ENCODE data around the gene LCN2. TPM values are rescaled to one million over a fixed set of nuclear protein-coding genes. Genes with fewer than 3 reads are reported as not detected.
A peak's percentile ranks its signal among the peaks of the same experiment; 100 is the strongest.
"Not testable (repeated sequence)": the region's sequence is repeated elsewhere in the genome, so short reads cannot be mapped to it uniquely, and the experiment has no call there.

LCN2 gene
- polyA plus RNA-seq, 3 donors from 2014 or later, result 0.44 to 0.66 TPM; not detected in 1

GRCh38 chr9:128127990-128128835 lies 21.0 kb upstream of the LCN2 start:
- Mint-ChIP-seq H3K36me3 (no peaks in the 10 kb centered on the region), H3K4me1 (peaks cover 34 to 42% of the 10 kb centered on the region in 2 donors), H3K27ac (peak overlapping the region; percentile 97 to 99 (median 98)), H3K27me3 (ENCODE audit: low read depth in 3 of 3) (peaks cover 7 to 17% (median 9%) of the 10 kb centered on the region in 3 donors), H3K4me3 (peak overlapping the region; percentile 95 to 99 (median 99)), H3K9me3 (no peaks in the 10 kb centered on the region)
- peak; percentile 91 to 94 (median 93) for DNase-seq

DNA sequence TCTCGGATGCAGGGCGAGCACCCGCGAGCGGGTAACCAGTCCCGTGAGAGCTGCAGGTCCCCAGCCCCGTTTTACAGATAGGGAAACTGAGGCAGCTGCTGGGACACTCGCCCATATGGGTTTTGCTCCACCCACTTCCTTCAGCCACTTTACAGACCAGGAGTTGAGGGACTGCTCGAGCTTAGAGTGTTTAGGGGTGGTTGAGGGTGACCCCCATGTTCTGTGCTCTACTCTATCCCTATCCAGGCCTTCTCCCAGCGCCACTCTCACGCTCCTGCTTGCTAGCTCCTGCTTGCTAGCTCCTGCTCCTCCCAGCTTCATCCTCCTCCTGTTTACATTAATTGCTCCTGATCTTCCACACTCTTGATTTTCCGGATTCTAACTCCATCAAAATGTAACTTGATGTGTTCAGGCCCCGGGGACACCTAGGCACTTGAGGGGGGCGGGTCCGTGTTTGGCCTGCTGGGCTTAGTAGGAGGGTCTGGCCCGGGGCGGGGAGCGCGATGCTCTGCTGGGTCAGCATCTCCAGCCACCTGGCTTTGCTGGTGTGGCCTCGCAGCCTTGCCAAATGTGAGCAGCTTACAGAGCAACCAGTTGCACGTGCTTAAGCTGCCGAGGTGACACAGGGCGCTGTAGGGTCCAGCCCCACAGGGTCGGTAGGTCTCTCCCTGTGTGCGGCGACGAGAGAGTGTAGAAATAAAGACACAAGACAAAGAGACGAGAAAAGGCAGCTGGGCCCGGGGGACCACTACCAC lies 20.2 kb upstream of the LCN2 start:
- peaks cover 9 to 17% (median 9%) of the 10 kb centered on the region in 3 donors for H3K27me3 Mint-ChIP-seq (ENCODE audit: low read depth in 3 of 3)
- no peaks in the 10 kb centered on the region for H3K9me3 Mint-ChIP-seq
- peak overlapping the region; percentile 95 to 99 (median 99) for H3K4me3 Mint-ChIP-seq
- DNase-seq, result no peak
- H3K4me1 Mint-ChIP-seq, result peaks cover 34 to 42% of the 10 kb centered on the region in 2 donors
- H3K27ac Mint-ChIP-seq, result peak overlapping the region; percentile 87 to 99 (median 98)
- H3K36me3 Mint-ChIP-seq, result no peaks in the 10 kb centered on the region

- Mint-ChIP-seq H3K4me3 (peak overlapping the region; percentile 82 to 99 (median 95)), H3K27me3 (ENCODE audit: low read depth in 3 of 3) (peaks cover 9 to 17% (median 9%) of the 10 kb centered on the region in 3 donors), H3K4me1 (peaks cover 30 to 36% of the 10 kb centered on the region in 2 donors), H3K27ac (peak overlapping the region in 4 of 6 donors; percentile 47 to 89 (median 78))
- H3K36me3 Mint-ChIP-seq, H3K9me3 Mint-ChIP-seq: not testable (repeated sequence)
- DNase-seq, result peak; percentile 39 to 47 (median 41)
Measured at GRCh38 chr9:128129976-128130590, 19.2 kb upstream of the LCN2 start.

GRCh38 chr9:128130651-128131050 lies 18.6 kb upstream of the LCN2 start:
- H3K9me3 Mint-ChIP-seq, H3K4me3 Mint-ChIP-seq, DNase-seq, H3K27ac Mint-ChIP-seq, H3K36me3 Mint-ChIP-seq: not testable (repeated sequence)
- H3K27me3 Mint-ChIP-seq (ENCODE audit: low read depth in 3 of 3), result peaks cover 8 to 16% (median 9%) of the 10 kb centered on the region in 3 donors
- peaks cover 25 to 31% of the 10 kb centered on the region in 2 donors for H3K4me1 Mint-ChIP-seq

DNA sequence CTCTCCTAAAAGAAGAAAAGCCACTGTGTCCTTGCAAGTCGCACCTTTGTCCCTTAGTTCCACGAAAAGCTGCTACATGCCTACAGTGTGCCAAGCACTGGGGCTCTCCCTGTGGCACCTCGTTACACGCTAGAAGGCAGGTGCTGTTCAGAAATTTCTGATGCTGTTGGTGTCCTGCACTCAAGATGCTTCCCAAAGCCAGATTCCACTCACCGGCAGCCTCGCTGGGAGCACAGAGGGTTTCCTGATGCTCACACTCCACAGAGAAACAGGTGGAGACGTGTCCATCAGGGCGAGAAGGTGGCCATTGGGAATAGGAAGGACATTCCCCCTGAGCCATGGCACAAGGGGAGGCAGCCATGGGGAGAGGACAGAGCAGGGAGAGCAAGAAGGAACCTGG lies 17.9 kb upstream of the LCN2 start:
- H3K4me1 Mint-ChIP-seq, result peaks cover 18 to 24% of the 10 kb centered on the region in 2 donors
- not testable (repeated sequence) for H3K27ac Mint-ChIP-seq, H3K4me3 Mint-ChIP-seq, H3K36me3 Mint-ChIP-seq, H3K9me3 Mint-ChIP-seq, DNase-seq
- peaks cover 7 to 16% (median 9%) of the 10 kb centered on the region in 3 donors for H3K27me3 Mint-ChIP-seq (ENCODE audit: low read depth in 3 of 3)

- DNase-seq, H3K27ac Mint-ChIP-seq, H3K36me3 Mint-ChIP-seq, H3K4me3 Mint-ChIP-seq, H3K9me3 Mint-ChIP-seq: not testable (repeated sequence)
- peaks cover 16 to 22% of the 10 kb centered on the region in 2 donors for H3K4me1 Mint-ChIP-seq
- H3K27me3 Mint-ChIP-seq (ENCODE audit: low read depth in 3 of 3), result peaks cover 7 to 16% (median 9%) of the 10 kb centered on the region in 3 donors
Measured at GRCh38 chr9:128132139-128132538, 17.1 kb upstream of the LCN2 start.

DNA sequence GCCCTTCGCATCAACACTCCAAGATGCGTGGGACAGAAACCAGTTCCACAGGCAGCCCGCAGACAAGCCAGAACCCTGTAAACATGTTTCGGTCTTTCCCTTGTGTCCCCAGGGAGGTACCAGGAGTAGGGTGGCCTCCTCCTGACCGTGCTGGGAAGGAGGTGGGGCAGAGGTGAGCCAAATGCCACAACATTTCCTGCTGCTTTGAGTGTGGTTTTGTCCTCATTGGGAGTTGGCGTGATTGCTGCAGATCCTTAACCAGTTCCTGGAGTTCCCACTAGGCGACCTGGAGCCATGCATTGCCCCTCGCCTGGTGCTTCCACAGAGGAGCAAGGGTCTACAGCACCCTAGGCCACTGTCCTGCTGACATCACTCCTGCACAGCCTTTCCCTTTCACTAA lies 13.7 kb upstream of the LCN2 start:
- not testable (repeated sequence) for DNase-seq; H3K9me3 Mint-ChIP-seq; H3K4me1 Mint-ChIP-seq; H3K36me3 Mint-ChIP-seq; H3K4me3 Mint-ChIP-seq; H3K27ac Mint-ChIP-seq; H3K27me3 Mint-ChIP-seq (ENCODE audit: low read depth in 3 of 3)

GRCh38 chr9:128136816-128137793 lies 12.1 kb upstream of the LCN2 start:
- Mint-ChIP-seq H3K27ac (peak overlapping the region in 1 of 6 donors; percentile 35), H3K4me3 (no peak overlapping the region), H3K27me3 (ENCODE audit: low read depth in 3 of 3) (peaks cover 2 to 3% (median 2%) of the 10 kb centered on the region in 3 donors), H3K9me3 (no peaks in the 10 kb centered on the region), H3K4me1 (no peaks in the 10 kb centered on the region), H3K36me3 (no peaks in the 10 kb centered on the region)
- no peak for DNase-seq

DNA sequence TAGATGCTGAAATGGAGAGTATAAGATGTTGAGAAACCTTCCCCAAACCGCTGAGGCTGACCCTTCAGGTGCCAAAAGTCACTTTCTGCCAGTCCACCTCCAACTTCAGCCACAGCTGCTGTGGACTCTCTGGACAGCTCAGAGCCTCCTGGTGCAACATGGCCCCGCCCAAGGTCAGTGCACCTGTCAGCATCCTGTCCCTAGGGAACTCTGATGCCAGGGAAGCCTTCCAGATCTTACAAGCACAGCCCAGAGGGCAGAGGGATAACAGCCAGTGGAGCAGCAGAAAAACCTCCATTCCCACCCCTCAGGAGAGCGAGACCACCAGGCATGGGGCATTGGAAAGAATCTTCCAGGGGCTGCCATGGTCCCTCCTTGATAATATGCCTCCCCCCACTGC lies 11.3 kb upstream of the LCN2 start:
- no peak overlapping the region for H3K27ac Mint-ChIP-seq
- H3K4me3 Mint-ChIP-seq, result no peak overlapping the region
- no peaks in the 10 kb centered on the region for H3K36me3 Mint-ChIP-seq

GRCh38 chr9:128139621-128140020 lies 9.6 kb upstream of the LCN2 start:
- Mint-ChIP-seq H3K27me3 (ENCODE audit: low read depth in 3 of 3) (peaks cover 0 to 2% (median 0%) of the 10 kb centered on the region in 3 donors), H3K4me1 (no peaks in the 10 kb centered on the region), H3K36me3 (no peaks in the 10 kb centered on the region), H3K4me3 (no peak overlapping the region), H3K27ac (no peak overlapping the region), H3K9me3 (no peaks in the 10 kb centered on the region)
- no peak for DNase-seq

More for the DNA sequence above, 11.3 kb upstream of the LCN2 start:
- Mint-ChIP-seq H3K4me1 (no peaks in the 10 kb centered on the region), H3K27me3 (ENCODE audit: low read depth in 3 of 3) (peaks cover 0 to 2% (median 2%) of the 10 kb centered on the region in 3 donors), H3K9me3 (no peaks in the 10 kb centered on the region)
- no peak for DNase-seq

- no peak overlapping the region for H3K27ac Mint-ChIP-seq
- H3K36me3 Mint-ChIP-seq, result no peaks in the 10 kb centered on the region
- H3K27me3 Mint-ChIP-seq (ENCODE audit: low read depth in 3 of 3), result peaks cover 0 to 2% (median 0%) of the 10 kb centered on the region in 3 donors
- H3K4me1 Mint-ChIP-seq, result no peaks in the 10 kb centered on the region
- no peak for DNase-seq
- H3K4me3 Mint-ChIP-seq, result no peak overlapping the region
- no peaks in the 10 kb centered on the region for H3K9me3 Mint-ChIP-seq
Measured at GRCh38 chr9:128141604-128142003, 7.6 kb upstream of the LCN2 start.

DNA sequence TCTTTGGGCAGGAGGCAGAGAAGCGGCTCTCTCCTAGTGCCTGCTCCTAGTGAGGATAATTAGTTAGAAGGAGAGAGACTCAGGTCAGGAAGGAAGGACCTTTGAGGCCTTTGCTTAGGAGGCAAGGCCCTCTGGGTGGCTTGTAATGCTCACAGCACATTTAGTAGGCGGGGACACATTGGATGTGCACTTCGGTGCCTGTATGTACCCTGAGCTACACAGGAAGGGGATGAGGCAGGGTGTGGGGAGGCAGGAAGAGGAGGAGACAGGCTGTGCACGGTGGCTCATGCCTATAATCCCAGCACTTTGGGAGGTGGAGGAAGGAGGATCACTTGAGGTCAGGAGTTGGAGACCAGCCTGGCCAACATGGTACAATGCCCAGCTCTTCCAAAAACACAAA lies 7.2 kb upstream of the LCN2 start:
- DNase-seq, result no peak

DNA sequence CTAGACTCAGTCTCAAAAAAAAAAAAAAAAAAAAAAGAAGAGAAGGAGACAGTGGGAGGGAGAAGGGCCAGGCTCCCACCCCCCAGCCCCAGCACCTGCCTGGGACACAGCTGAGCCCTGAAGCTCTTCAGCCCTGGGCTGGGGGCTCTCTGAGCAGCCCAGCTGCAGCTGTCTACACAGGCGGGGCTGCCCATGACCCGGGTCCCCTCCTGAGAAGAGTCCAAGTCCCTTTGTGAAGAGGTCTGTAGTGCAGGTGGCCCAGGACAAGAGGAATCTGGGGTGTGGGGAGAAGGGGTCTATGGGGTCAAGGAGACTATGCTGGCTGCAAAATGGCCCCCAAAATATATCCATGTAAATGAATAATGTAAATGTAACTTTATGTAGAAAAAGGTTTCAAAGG lies 6.7 kb upstream of the LCN2 start:
- Mint-ChIP-seq H3K27me3 (ENCODE audit: low read depth in 3 of 3) (peaks cover 0 to 2% (median 0%) of the 10 kb centered on the region in 3 donors), H3K4me3 (no peak overlapping the region), H3K9me3 (no peaks in the 10 kb centered on the region), H3K4me1 (no peaks in the 10 kb centered on the region), H3K36me3 (no peaks in the 10 kb centered on the region), H3K27ac (no peak overlapping the region)
- DNase-seq, result no peak

More for the DNA sequence above, 7.2 kb upstream of the LCN2 start:
- peaks cover 0 to 2% (median 0%) of the 10 kb centered on the region in 3 donors for H3K27me3 Mint-ChIP-seq (ENCODE audit: low read depth in 3 of 3)
- no peaks in the 10 kb centered on the region for H3K9me3 Mint-ChIP-seq
- H3K4me3 Mint-ChIP-seq, result no peak overlapping the region
- H3K27ac Mint-ChIP-seq, result peak overlapping the region in 1 of 6 donors; percentile 56
- H3K4me1 Mint-ChIP-seq, result no peaks in the 10 kb centered on the region
- H3K36me3 Mint-ChIP-seq, result no peaks in the 10 kb centered on the region
